Liver (tissue), 9 donors: ENCODE results near the gene CMC2. TPM values are rescaled to one million over a fixed set of nuclear protein-coding genes. Genes with fewer than 3 reads are reported as not detected.

Source experiments
- DNase-seq: peaks from one replicate; pipeline ENCODE4 v3.0.0-alpha.2; 2017; ENCODE audit warnings: low spot score
- H3K27ac ChIP-seq, 2 donors: one replicate each; pipeline ENCODE4 v1.7.0; 2013; ENCODE audit warnings: inconsistent platforms in 2 of 2, low read length in 2 of 2, control low read depth in 1 of 2, low read depth in 1 of 2, mild to moderate bottlenecking in 1 of 2
- H3K27me3 ChIP-seq, 4 donors: one replicate each; pipeline versions ENCODE4 v1.6.1 to v1.7.0; 2013; ENCODE audit warnings: low read length in 3 of 4, inconsistent platforms in 1 of 4, mild to moderate bottlenecking in 1 of 4, moderate library complexity in 1 of 4; ENCODE audit not compliant: control insufficient read depth in 4 of 4, insufficient read depth in 4 of 4
- H3K36me3 ChIP-seq, 4 donors: one replicate each; pipeline versions ENCODE4 v1.6.1 to v1.7.0; 2013; ENCODE audit warnings: low read length in 3 of 4, mild to moderate bottlenecking in 3 of 4, low read depth in 1 of 4, moderate library complexity in 1 of 4; ENCODE audit not compliant: control insufficient read depth in 4 of 4, insufficient read depth in 3 of 4
- H3K4me1 ChIP-seq, 4 donors: one replicate each; pipeline versions ENCODE4 v1.6.1 to v1.7.0; 2013; ENCODE audit warnings: low read length in 3 of 4, mild to moderate bottlenecking in 3 of 4, moderate library complexity in 1 of 4; ENCODE audit not compliant: control insufficient read depth in 4 of 4, insufficient read depth in 4 of 4
- H3K4me3 ChIP-seq, 3 donors: one replicate each; pipeline versions ENCODE4 v1.6.1 to v1.7.0; 2013; ENCODE audit warnings: low read length in 3 of 3, control low read depth in 1 of 3, low read depth in 1 of 3, mild to moderate bottlenecking in 1 of 3
- H3K9ac ChIP-seq, 2 donors: one replicate each; pipeline ENCODE4 v1.7.0; 2013; ENCODE audit warnings: low read length in 2 of 2, mild to moderate bottlenecking in 2 of 2, moderate library complexity in 2 of 2, control low read depth in 1 of 2, low read depth in 1 of 2
- H3K9me3 ChIP-seq, 4 donors: one replicate each; pipeline versions ENCODE4 v1.6.1 to v1.7.0; 2013; ENCODE audit warnings: low read length in 3 of 4; ENCODE audit not compliant: control insufficient read depth in 4 of 4
- ATF3 ChIP-seq: IDR thresholded peaks from 2 replicates; pipeline ENCODE4 v1.6.1; 2016; ENCODE audit warnings: antibody characterized with exemption
- CTCF ChIP-seq: fragments of 150-350 bp; IDR thresholded peaks from 2 replicates; pipeline ENCODE4 v1.5.1; 2017; ENCODE audit warnings: improper control_type of control experiment, low read depth, low read length; ENCODE audit not compliant: missing input control
- EGR1 ChIP-seq, 2 donors: IDR thresholded peaks; 2 replicates each; pipeline ENCODE4 v1.6.1; 2016 to 2018; ENCODE audit warnings: antibody characterized with exemption in 2 of 2, low read depth in 2 of 2
- FOXA1 ChIP-seq: IDR thresholded peaks from 2 replicates; pipeline ENCODE4 v1.6.1; 2016; ENCODE audit warnings: antibody characterized with exemption
- FOXA2 ChIP-seq: IDR thresholded peaks from 2 replicates; pipeline ENCODE4 v1.6.1; 2016; ENCODE audit warnings: antibody characterized with exemption
- GABPA ChIP-seq, 2 donors: IDR thresholded peaks in 1 of 2; conservative IDR thresholded peaks in 1 of 2; 2 replicates each; pipeline ENCODE4 v1.6.1; 2016; ENCODE audit warnings: antibody characterized with exemption in 2 of 2, mild to moderate bottlenecking in 1 of 2, moderate library complexity in 1 of 2
- HNF4A ChIP-seq, 2 donors: conservative IDR thresholded peaks; 2 replicates each; pipeline ENCODE4 v1.6.1; 2016; ENCODE audit warnings: antibody characterized with exemption in 2 of 2, mild to moderate bottlenecking in 2 of 2
- HNF4G ChIP-seq: IDR thresholded peaks from 2 replicates; pipeline ENCODE4 v1.6.1; 2016; ENCODE audit warnings: antibody characterized with exemption
- JUND ChIP-seq, 2 donors: IDR thresholded peaks; 2 replicates each; pipeline ENCODE4 v1.6.1; 2016; ENCODE audit warnings: antibody characterized with exemption in 2 of 2
- MAX ChIP-seq: IDR thresholded peaks from 2 replicates; pipeline ENCODE4 v1.6.1; 2016; ENCODE audit warnings: antibody characterized with exemption
- NR2F2 ChIP-seq: IDR thresholded peaks from 2 replicates; pipeline ENCODE4 v1.6.1; 2016; ENCODE audit warnings: antibody characterized with exemption
- RAD21 ChIP-seq, 2 donors: IDR thresholded peaks; 2 replicates each; pipeline ENCODE4 v1.6.1; 2016; ENCODE audit warnings: antibody characterized with exemption in 2 of 2, mild to moderate bottlenecking in 2 of 2
- REST ChIP-seq: IDR thresholded peaks from 2 replicates; pipeline ENCODE4 v1.6.1; 2016; ENCODE audit warnings: antibody characterized with exemption, mild to moderate bottlenecking
- SP1 ChIP-seq: IDR thresholded peaks from 2 replicates; pipeline ENCODE4 v1.6.1; 2018; ENCODE audit warnings: antibody characterized with exemption, mild to moderate bottlenecking
- TAF1 ChIP-seq: conservative IDR thresholded peaks from 2 replicates; pipeline ENCODE4 v1.6.1; 2016; ENCODE audit warnings: antibody characterized with exemption, mild to moderate bottlenecking
- YY1 ChIP-seq: IDR thresholded peaks from 2 replicates; pipeline ENCODE4 v1.6.1; 2016; ENCODE audit warnings: antibody characterized with exemption, mild to moderate bottlenecking
- ZBTB33 ChIP-seq: IDR thresholded peaks from 2 replicates; pipeline ENCODE4 v1.6.1; 2016; ENCODE audit warnings: antibody characterized with exemption
- WGBS: extraction: QIAGEN DNeasy Blood & Tissue Kit; methylation state at CpG from one replicate; pipeline ENCODE4 v1.1.7; 2013; 5-methylcytosine and 5-hydroxymethylcytosine counted together
- polyA plus RNA-seq, 2 donors: library from polyadenylated mRNA; stranded (reverse) in 1 of 2; unstranded in 1 of 2; fragments of 200-250 nt in 1 of 2; fragments of >200 nt in 1 of 2; fragmentation: Nextera tagmentation in 1 of 2; extraction: Ambion mirVana in 1 of 2; gene quantifications; one replicate each; pipeline versions ENCODE4 v1.2.1 to v1.2.3, GENCODE V29; 2013 to 2015
- total RNA-seq, 2 donors: library from RNA; depleted of rRNA; stranded (reverse); fragments of >200 nt; gene quantifications; one replicate each; pipeline ENCODE4 v1.2.3, GENCODE V29; 2014
- donor health status: healthy.
- donor health status: healthy.
- donor health status: healthy.
- donor health status: healthy.
- donor health status: healthy.

Gene CMC2
- total and polyA plus RNA-seq, 4 donors, result 26.2 to 98.4 (median 42.5) TPM

GRCh38 chr16:80938879-80939260 lies 67.8 kb downstream of the CMC2 start:
- no peaks in the 10 kb centered on the region for H3K36me3 ChIP-seq
- no peak overlapping the region for H3K4me3 ChIP-seq
- no peak for DNase-seq
- TF ChIP-seq HNF4G (no peak), JUND (IDR thresholded peaks at IDR 0.05) (no peak), NR2F2 (no peak), RAD21 (IDR thresholded peaks at IDR 0.05) (no peak), EGR1 (IDR thresholded peaks at IDR 0.05; ENCODE audit: low read depth in 2 of 2) (no peak), GABPA (IDR thresholded peaks at IDR 0.05 in 1 of 2, conservative IDR thresholded peaks at IDR 0.05 in 1 of 2) (no peak), TAF1 (no peak), REST (no peak), ZBTB33 (no peak), FOXA1 (no peak), SP1 (no peak)
- no peaks in the 10 kb centered on the region for H3K4me1 ChIP-seq
- H3K27me3 ChIP-seq, result no peaks in the 10 kb centered on the region
- H3K9me3 ChIP-seq, result no peaks in the 10 kb centered on the region
- H3K27ac ChIP-seq, result no peak overlapping the region
- H3K9ac ChIP-seq, result no peak overlapping the region
- WGBS, result 85% methylated on average over 4 of the region's 4 CpGs

- H3K36me3 ChIP-seq, result no peaks in the 10 kb centered on the region
- H3K4me3 ChIP-seq, result no peak overlapping the region
- DNase-seq, result no peak
- WGBS, result 87% methylated on average over 15 of the region's 15 CpGs
- no peaks in the 10 kb centered on the region for H3K4me1 ChIP-seq
- no peak for TF ChIP-seq HNF4A (conservative IDR thresholded peaks at IDR 0.05)
- TF ChIP-seq ATF3, result no peak
- TF ChIP-seq FOXA2, result no peak
- no peak for TF ChIP-seq FOXA1
- TF ChIP-seq ZBTB33, result no peak
- TF ChIP-seq RAD21 (IDR thresholded peaks at IDR 0.05), result no peak
- no peak for TF ChIP-seq MAX
- TF ChIP-seq YY1, result no peak
- no peak for TF ChIP-seq JUND (IDR thresholded peaks at IDR 0.05)
- no peak for TF ChIP-seq EGR1 (IDR thresholded peaks at IDR 0.05; ENCODE audit: low read depth in 2 of 2)
- no peak for TF ChIP-seq REST
- TF ChIP-seq CTCF, result no peak
- no peaks in the 10 kb centered on the region for H3K9me3 ChIP-seq
- no peaks in the 10 kb centered on the region for H3K27me3 ChIP-seq
- no peak overlapping the region for H3K9ac ChIP-seq
- H3K27ac ChIP-seq, result no peak overlapping the region
These were observed 68.4 kb downstream of the CMC2 start for GRCh38 chr16:80938004-80938878.
